Stimulated activated CD4-positive, alpha-beta T cell treated with anti-CD3 and anti-CD28 coated beads, Interleukin-1b, Interleukin-23, amount 100 ng/mL, for 24 hours (primary cell): ENCODE measurements around the gene BANP.
"Not testable (repeated sequence)": the region's sequence is repeated elsewhere in the genome, so short reads cannot be mapped to it uniquely, and the experiment has no call there.

Experiments used
- DNase-seq, 4 experiments: peaks; one replicate each; pipeline ENCODE4 v3.0.0-alpha.2; 2020; ENCODE audit warnings: low read depth in 4 of 4, low spot score in 1 of 4

Gene BANP

DNA sequence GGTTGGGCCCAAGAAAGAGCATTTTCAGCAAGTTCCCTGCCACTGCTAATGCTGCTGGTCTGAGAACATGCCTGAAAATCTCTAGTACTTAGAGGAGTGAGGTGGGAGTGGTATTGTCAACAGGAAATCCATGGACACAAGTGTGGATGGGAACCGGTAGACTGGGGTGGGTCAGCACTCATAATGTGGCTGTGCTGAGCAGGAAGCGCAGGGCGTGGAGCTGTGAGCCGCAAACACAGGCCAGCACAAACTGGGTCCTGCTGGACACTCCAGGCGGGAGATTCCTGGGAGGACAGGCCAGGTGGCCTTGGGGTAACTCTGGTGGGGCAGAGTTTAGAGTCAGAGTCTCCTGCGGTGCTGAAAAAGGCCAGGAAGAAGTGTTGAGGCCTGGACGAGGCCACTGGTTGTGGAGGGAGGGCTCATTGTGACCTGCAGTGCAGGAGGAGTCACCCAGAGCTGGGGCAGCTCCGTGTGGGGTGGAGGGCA is 62.6 kb downstream of the BANP start:
- no peak for DNase-seq

DNA sequence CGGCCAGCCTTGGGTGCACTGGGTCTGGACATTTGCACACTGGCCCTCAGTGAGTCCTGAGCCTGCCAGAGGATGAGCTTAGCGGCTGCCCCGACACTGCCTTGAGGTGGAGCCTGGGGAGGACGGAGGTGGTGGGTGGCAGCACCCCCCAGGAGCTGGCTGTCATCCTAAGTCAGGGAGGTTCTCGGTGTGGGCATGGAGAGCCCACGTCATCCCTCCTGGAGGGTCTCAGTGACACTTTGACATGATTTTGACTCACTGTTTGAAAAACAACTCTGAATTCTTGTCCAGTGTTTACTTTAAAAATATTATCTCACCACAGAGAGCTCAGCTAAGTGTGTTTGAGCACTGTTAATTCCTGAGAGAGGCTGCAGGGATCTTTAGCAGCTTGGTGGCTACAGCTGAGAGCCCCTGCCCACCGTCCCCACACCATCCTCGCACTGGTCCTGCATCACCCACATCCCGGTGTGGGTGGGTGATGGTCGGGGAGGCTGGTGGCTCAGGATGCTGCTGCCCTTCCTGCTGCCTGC is 63.1 kb downstream of the BANP start:
- no peak for DNase-seq

DNA sequence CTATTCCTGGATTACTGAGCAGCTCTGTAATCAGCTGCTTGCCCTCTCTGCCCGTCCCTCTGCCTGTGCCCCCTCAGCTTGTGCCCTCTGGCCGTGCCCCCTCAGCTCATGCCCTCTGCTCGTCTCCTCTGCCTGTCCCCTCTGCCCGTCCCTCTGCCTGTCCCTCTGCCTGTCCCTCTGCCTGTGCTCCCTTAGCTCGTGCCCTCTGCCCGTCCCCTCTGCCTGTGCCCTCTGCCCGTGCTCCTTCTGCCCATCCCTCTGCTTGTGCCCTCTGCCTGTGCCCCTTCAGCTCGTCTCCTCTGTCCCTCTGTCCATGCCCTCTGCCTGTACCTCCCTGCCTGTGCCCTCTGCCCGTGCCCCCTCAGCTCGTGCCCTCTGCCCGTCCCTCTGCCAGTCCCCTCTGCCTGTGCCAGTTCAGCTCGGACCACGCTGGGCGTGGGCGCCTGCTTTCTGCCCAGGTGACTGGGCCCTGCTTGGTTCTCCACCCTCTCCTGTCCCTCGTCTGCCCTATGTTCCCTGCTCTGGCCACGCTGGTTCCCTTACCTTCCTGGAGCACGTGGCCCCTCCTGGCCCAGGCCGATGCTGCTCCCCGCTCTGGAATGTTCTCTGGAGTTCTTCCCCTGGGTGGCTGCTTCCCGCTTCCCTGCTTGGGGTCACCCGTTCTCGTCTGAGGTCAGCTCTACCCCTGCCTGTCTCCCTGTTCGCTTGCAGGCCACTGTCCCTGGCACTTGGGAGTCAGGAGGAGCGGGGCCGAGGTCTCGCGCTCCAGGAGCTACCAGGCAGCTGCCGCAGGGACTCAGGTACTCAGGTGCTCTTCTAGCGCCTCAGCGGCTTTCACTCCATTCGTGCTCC is 63.9 kb downstream of the BANP start:
- DNase-seq: no peak

GRCh38 chr16:88015806-88016140 is 64.5 kb downstream of the BANP start:
- DNase-seq: no peak

DNA sequence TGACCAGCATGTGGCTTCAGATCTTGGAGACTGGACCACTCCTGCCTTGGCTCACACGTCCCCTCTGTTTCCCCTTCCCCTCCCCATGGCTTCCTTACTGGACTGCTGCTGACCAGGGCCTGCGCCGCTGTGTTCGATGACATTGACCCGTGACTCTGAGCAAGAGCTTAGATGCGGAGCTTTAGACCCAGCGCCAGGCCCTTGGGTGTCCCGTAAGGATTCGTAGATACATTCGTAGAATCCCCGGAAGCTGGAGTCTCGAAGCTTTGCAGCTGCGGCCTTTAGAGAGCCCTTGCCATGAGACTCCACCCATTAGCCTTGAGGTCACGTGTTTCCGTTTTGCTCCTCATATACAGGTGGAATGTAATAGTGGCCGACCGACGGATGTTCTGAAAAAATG is 65.2 kb downstream of the BANP start:
- DNase-seq: not testable (repeated sequence)

DNA sequence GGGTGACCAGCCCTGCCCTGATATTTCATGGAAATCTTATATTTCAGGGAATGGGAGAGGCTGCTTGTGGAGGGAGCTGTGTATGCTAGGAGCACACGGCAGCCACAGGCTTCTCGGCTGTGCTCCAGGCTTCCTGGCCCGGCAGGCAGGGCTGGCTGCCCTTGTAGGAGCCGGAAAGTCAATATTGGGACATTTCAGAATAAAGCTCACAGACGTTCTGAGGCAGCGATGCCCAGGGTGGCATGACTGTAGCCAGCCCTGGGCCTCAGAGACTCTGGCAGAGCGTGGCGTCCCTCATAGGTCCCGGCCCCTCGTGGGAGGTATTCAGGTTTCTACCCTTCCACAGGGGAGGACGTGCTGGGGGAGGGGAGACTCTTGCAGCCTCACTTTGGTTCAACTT is 65.7 kb downstream of the BANP start:
- DNase-seq: no peak

DNA sequence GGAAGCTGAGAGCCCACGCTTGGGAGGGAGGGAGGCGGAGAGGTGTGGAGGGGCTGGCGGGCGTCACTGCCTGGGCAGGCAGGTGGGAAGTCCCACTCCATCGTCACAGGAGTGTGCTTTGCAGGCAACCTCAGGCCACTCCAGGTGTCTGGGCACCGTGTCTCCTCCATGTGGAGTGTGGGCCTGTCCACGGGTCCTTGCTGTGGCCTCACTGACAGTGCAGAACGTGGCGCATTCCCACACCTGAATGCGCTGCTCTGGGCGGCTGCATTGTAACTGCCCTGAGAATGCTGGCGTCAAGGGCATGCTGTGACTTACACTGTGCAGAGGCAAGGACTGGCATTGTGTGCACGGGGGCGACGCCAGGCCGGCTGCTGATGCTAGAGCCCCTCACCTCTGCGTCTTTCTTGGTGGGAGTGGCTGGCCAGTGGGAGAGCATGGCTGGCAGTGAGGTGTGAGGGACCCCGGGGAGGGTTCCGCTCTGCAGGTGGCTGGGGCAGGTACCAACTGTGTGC is 66.4 kb downstream of the BANP start:
- DNase-seq: no peak

GRCh38 chr16:88018382-88018781 is 67.1 kb downstream of the BANP start:
- DNase-seq: not testable (repeated sequence)

GRCh38 chr16:88019041-88019820 is 68.0 kb downstream of the BANP start:
- DNase-seq: not testable (repeated sequence)

DNA sequence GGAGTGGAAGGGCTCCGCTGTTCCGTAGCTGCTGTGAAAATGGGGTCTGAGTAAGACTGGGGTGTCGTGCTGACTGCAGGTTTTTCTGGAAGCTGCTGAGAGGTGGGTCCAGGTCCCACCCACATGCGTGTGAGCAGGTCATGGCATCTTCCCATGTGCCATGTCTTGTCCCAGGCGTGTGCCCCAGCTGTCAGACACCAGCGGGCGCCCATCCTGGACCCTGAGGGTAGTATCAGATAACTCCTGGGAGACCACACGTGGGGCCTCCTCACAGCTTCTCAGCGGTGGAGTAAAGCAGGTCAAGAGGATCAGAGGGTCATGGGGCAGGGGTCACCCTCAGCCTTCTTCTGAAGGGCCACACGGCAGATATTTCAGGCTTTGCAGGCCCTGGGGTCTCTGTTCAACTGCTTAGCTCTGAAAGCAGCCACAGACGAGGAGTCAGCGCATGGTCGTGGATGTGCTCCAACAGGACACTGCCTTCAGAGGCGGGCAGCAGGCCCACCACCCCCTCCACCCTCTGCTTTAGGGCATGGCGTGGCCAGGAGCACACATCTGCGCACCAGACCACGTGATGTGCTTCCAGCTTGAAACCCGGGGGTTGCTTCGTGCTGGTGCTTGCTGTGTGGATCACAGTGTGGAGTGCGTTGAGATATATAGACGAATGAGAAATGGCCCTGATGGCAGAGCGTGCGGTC is 68.7 kb downstream of the BANP start:
- no peak for DNase-seq

GRCh38 chr16:88020516-88020885 is 69.3 kb downstream of the BANP start:
- DNase-seq: no peak

DNA sequence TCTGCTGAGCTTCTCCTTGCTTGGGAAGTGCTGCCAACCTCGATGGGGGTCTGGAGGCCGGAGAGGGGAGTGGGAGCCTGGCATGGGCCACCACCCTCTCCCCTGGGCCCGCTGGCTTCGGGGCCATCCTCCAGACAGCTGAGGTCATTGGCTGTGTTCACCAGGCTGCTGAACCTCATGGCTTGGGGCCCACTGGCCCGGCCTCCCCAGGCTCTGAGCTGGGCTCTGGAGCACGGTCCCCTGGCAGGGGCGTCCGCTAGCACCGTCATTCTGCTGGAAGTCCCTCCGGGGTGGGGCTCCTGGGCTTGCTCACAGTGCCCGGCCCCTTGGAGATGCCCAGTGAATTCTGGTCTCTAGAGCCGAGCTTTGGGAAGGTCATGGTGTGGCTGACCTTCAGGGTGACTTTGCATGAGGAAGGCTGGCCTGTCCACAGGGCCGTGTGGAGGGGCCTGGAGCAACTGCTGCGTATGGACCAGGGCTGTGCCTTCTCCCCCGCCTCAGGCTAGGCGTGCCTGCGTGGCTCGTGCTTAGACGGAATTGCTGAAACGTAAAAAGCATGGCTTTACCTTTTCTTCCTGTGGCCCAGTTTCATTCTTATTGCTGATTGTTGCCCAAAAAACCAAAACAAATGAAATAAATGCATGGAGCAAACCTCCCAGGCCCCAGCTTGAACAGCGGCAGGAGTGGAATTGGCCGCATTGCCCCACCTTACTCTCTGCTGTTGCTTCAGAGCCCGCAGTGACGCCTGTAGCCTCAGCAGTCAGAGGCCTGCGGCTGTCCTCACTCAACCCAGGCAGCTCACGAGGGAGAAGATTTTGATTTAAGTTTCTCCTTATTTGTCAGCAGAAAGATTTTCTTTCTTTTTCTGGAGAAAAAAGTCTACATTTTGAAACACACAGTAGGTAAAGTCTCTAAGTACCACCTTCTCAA is 70.1 kb downstream of the BANP start:
- not testable (repeated sequence) for DNase-seq

DNA sequence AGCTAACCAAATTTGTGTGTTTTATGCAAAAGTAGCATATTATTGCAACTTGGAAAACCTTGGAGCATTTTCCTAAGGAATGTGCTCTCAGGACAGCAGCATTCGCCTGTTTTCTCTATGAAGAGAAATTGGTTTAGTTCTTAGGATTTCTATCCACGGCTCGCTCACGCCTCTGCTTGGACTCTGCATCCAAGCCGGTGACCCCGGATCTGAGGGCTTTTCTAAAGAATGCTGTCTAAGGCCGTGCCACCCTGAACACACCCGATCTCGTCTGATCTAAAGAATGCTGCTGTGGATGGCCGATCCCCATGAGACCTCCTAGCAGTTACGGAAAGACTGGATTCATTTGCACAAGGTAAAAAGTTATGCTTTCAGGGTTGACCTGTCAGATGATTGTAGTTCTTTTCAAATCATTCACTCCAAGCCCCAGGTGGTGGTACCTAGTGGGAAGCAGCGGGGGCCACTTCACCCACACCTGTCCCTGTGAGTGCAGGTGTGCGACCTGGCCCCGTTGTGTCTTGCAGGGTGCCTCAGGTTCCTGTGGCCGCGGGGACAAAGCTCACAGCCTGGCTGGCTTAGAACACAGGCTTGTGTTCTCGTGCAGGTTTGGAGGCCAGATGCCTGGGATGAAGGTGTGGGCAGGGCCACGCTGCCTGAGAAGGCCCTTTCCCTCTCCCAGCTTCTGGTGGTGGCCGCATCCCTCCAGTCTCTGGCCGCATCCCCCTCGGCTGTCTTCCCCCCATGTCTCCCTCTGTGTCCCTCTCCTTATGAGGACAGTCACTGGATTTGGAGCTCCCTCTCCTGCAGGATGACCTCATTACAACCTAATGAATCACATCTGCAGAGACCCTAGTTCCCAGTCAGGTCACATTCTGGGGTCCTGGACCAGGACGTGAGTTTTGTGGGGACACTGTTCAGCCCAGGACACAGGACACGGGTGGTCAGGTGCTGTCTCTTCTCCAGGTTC is 71.1 kb downstream of the BANP start:
- DNase-seq: no peak

DNA sequence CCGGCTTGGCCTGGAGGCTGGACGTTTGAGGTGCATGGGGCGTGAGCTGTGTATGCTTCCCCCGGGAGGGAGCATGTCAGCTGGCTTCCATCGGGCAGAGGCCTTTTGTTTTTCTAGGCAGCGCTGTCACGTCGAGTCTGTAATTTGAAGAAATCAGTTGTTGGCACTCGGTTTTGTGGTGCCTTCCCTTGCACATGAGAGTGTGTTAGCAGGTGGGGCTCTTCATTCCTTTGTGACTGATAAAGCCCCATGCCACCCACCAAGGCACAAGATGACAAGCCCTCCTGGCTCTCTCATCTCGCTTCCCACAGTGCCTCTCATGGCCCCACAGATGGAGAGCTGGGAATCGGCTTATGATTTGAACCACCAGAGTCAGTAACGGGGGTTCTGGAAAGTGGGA is 72.1 kb downstream of the BANP start:
- DNase-seq: no peak

DNA sequence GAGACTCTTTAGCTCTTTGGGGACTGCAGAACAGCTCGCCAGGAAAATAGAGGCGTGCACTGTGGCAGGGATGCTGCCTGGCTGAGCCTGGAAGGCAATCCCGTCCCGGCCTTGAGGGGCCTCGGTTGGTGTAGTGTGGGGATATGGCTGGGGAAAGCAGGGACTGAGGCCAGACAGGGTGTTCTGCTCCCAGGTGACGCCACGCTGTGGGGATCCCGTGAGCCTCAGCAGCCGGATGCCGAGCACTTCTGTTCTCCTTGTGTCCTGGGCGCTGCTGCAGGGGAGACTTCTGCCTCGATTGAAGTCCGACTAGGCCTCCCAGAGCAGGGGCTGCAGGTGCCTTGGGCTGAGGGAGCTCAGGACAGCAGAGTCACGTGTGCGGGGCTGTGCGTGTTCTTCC is 72.6 kb downstream of the BANP start:
- DNase-seq: no peak

DNA sequence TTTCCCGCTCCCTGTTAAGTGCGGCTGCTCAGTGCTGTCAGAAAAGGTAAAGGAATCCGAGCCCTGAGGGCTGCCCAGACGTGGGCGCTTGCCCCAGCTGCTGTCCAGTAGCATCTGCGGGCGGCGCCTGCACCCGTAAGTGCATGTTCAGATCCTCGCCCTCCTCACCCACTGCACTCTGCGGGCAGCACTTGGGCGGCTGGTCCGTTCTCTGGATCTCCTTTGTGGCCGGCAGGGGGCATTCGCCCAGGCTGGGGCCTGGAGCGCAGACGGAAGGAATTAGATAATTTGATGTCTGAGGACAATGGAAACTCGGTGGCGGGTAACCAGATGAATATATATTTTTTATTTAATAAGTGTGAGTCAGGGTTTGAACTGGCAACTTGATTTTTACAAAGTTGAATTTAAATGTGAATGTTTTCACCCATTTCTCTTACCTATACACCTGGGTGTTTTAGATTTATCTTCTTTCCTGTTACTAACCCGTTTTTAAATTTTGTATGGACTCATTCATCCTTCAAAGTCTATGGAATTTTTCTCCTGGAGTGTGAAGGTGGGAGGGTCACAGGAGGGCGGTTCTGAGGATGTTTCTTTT is 73.4 kb downstream of the BANP start:
- not testable (repeated sequence) for DNase-seq

- DNase-seq: peak in 1 of 4 experiments; percentile 6
These were observed 73.9 kb downstream of the BANP start for GRCh38 chr16:88025086-88025492.

DNA sequence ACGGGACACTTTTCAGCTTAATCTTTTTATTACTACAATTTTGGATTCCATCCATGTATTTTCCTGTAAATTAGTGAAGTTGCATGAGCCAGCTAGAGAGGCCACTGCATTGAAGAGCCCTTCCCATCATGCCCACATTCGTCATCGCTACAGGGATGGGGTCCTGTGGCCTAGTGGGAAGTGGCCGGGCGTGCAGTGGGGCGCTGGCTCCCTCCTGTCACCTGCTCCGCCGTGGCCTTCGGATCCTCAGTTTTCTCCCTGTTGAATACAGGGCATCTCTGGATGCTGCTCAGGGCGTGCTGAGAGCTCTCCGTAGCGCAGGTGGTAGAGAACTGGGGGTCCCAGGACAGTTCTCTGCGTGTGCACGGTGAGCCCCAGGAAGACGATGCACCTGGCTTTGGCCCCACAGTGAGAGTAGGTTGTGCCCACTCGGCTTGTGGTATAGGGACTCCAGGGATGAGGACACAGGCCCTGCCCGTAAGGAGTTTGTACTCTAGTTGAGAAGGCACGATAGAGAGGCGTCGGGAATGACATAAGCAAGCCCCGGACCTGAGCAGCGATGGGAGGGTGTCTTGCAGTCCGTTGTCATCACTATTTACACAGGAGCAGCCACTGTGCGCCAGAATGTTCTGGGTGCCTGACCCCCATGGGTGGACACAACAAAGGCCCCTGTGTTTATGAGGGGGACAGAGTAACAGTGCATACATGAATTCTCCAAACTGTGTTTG is 74.8 kb downstream of the BANP start:
- not testable (repeated sequence) for DNase-seq
